Posterior vena cava (tissue), 2 donors: ENCODE data around the gene RNF123. TPM values are rescaled to one million over a fixed set of nuclear protein-coding genes. Genes with fewer than 3 reads are reported as not detected.
"Not testable (repeated sequence)": the region's sequence is repeated elsewhere in the genome, so short reads cannot be mapped to it uniquely, and the experiment has no call there.

Experiments used
- DNase-seq: peaks from one replicate; pipeline ENCODE4 v3.0.0-alpha.2; 2020; ENCODE audit warnings: low spot score
- intact Hi-C, 2 donors: fragments of 100-400 bp; cut with DNase I; formaldehyde crosslinking; loops; one replicate each; pipeline versions ENCODE4 v1.14.1 to v1.14.2; 2022 to 2023
- total RNA-seq, 2 donors: library from RNA; stranded (reverse); fragmentation: NEBNext Ultra II Directional; extraction: Animal tissue kit (Norgen Biotek cat#: 25700); gene quantifications; one replicate each; pipeline ENCODE4 v1.2.1, GENCODE V29; 2021
- donor health status: DM: yes; HTN: yes; CAD: no.
- donor health status: DM: yes; HTN: yes; CAD: no.

Gene RNF123
- total RNA-seq, 2 donors from 2014 or later = 28.3 to 29.5 TPM

DNA sequence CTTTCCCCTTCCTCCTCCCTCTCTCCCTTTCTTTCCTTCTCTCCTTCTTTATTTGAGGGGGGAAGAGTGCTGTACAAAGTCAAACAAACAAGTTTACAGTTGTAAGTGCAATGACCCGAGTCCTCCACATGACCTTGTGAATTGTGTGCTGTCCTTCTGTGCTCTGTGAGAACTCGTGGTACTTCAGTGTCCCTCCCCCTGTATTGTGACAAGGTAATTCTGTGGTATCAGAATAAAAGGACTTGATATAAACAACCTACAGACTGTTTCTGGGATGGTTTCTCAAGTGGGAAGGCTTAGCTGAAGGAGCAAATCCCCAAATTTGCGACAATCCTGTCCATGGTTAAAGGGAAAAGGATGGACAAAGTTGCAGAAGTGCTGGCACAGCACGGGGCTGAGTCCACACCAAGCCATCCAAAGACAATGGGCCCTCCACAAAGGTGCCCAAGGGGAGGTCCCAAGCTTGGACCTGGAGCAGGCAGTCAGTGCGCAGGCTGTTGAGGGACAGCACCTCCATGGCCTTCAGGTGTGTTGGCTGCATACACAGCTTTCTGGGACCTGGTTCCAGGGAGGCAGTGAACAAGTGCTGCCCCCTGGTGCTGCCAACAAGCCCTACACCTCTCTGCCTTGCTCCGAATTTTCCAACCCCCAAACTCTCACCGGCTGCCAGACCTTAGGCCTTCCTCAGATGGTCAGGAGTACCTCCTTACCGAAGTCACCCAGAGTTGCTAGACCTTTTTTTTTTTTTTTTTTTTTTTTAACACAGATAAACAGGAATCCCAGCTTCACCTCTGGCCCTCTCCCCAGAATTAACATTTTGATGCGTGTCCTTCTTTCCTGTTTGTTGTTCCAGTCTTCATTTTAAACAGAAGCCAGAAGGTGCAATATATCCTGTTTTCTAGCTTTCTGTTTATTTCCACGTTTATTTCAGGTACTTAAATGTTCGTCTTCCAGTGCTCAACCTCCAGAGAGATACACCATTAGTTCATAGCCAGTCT, 17.8 kb upstream of the RNF123 start:
- intact Hi-C loops = loop anchor here (2.0 to 5.0 kb wide), 2 partner anchors 131 to 134 kb away; no protein-coding TSS in a partner anchor
- DNase-seq = no peak

DNA sequence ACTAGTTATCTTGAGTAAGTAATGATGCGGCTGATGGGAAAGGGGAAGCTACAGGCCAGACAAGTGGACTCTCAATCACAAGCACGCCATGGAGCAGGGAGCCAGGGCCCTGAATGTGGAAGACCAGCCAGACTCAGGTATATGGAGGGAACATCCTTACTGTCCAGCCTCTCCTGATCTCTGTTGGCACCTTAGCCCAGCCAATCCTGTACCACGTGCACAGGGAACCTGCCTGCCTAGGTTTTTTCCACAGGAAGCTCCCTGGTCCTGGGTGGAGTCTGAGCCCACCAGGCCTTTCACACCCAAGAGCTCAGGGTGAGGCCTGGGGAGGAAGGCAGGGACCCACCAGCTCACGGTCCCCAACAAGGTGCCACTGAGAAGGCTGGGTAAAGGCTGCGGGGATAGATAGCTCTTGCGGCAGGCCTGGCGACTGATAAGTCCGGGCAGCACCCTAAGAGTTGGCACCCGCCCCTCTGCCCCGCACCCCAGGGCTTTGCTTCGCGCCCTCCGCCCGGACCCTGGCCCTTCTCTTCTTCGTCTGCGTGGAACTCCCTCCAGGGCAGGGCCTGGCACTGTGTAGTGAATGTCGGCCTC, 16.1 kb upstream of the RNF123 start:
- intact Hi-C loops = loop anchor here in 1 of 2 donors (5.0 kb wide), 1 partner anchor 136 kb away; no protein-coding TSS in a partner anchor
- DNase-seq = no peak

DNA sequence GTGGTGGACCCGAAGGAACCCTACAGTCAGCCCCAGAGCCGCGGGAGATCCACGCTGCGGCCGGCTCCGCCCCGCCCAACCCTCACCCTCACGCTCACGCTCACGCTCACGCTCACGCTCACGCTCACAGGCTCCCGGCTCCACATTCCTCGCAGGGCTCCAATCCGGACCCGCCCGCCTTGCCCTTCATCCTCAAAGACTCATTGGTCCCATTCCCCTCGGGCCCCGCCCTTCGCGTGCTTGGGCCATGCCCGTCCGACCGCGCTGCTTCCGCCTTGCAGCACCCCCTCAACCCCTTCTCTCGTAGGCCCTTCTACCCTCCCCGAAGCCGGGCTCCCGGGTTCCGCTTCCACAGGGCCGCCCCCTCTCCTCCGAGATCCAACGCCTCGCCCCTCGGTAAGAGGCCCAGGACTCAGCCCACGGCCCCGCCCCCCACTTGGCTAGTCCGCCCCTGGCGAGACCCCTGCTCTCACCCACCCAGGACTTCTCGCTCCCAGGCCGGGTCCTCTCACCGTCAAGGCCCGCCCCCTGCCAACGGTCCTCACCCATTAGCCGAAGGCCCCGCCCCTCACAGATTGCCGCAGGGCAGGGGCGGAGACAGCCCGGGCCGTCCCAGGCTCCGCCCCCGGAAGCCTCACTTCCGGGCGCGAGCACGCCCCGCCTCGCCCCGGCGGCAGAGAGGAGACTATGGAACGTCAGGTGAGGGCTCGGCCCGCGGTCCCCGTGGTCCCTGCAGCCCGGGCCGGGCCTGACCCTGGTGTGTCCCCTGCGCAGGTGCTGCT, 15.5 kb upstream of the RNF123 start, which contains the start of gene APEH:
APEH (plus strand) TSS at position 637 of the 782 bp plus-strand sequence; CDS start at position 688, 51 bp downstream.
- DNase-seq = peak; percentile 99
- intact Hi-C loops = loop anchor here in 1 of 2 donors (5.0 kb wide), 1 partner anchor 137 kb away; no protein-coding TSS in a partner anchor

DNA sequence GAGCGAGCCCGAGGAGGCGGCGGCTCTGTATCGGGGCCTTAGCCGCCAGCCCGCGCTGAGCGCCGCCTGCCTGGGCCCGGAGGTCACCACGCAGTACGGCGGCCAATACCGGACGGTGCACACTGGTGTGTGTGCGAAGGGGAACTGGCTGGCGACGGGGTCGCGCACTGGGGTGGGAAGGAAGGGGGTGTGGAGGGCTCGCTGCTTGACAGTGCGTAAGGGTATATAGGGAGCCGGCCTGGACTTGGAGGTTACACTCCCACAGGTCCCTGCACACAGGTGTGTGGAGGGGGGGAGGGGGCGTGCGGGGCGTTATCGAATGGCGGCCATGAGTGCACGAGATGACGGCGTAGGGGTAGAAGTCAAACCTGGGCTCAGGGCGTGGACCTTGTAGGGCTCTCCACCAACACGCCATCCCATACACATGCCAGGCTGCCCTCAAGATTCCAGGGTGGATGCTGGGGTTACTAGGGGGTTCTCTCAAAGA, 14.8 kb upstream of the RNF123 start:
- intact Hi-C loops = loop anchor here in 1 of 2 donors (5.0 kb wide), 1 partner anchor 137 kb away; no protein-coding TSS in a partner anchor
- DNase-seq = no peak

DNA sequence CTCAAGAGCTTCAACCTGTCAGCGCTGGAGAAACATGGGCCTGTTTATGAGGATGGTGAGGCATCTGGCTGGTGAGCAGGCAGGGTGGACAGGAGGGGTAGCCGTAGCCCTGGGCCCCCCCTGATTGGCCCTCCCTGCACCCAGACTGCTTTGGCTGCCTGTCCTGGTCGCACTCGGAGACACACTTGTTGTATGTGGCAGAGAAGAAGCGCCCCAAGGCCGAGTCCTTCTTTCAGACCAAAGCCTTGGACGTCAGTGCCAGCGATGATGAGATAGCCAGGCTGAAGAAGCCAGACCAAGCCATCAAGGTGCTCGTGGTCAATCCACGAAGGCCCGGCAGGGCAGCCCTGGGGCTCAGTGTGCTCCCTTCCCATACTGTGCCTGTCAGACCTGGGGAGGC, 13.4 kb upstream of the RNF123 start:
- intact Hi-C loops = no loop called here

DNA sequence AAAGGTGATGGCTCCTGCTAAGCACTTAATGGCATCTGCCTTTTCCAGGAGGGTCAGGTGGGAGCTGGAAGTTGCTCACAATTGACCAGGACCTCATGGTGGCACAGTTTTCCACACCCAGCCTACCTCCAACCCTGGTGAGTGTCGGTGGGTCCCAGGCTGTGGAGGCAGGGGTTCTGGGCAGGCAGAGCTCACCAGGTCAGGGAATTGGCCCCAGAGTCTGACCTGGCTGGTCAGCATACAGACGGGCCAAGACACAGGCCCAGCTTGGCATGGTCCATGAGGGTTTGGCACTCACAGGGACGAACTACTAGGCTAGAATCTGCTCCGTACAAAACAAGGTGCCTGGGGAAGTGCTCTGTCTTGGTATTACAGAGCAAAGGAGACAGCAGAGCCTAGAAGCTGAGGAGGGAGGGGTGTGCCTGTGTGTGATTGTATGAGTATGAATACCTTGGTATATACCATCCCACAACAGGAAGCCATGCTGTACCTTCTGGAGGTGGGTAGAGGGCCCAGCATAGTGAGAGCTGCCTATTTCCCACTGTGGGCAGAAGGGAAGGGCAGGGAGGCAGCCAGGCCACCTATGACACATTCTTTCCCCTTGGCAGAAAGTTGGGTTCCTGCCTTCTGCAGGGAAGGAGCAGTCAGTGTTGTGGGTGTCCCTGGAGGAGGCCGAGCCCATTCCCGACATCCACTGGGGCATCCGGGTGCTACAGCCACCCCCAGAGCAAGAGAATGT, 8.7 kb upstream of the RNF123 start:
- no peak for DNase-seq
- intact Hi-C loops = loop anchor here in 1 of 2 donors (5.0 kb wide), 1 partner anchor 138 kb away; no protein-coding TSS in a partner anchor

More for the DNA sequence above, 13.4 kb upstream of the RNF123 start:
- no peak for DNase-seq

DNA sequence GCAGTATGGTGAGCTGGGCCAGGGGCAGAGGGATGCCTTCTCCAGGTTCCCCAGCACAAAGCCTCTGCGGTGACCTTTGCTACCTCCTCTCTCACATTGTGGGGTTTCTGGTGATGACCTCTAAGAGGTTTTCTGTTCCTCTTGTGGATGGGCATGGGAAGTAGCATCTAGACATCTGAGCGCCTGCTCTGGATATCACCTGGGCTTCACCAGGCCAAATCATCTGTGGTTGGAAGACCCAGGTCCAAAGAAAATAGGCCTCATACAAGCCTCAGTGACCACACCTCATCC, 8.2 kb upstream of the RNF123 start:
- intact Hi-C loops = loop anchor here in 1 of 2 donors (5.0 kb wide), 1 partner anchor 139 kb away; no protein-coding TSS in a partner anchor
- DNase-seq = no peak

DNA sequence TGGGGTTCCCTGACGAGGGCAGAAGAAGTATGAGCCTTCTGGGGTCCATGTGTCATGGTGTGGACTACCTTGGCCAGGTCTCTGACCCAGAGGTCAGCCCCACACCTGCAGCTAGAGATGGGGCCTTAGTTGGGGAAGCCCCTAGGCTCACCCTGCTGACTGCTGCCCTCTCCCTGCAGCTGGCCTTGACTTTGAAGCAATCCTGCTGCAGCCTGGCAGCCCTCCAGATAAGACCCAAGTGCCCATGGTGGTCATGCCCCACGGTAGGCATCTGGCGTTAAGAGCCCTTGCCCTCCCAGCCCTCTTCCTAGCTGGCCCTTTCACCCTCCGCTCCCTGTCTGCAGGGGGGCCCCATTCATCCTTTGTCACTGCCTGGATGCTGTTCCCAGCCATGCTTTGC, 7.8 kb upstream of the RNF123 start:
- no peak for DNase-seq
- intact Hi-C loops = loop anchor here in 1 of 2 donors (5.0 kb wide), 1 partner anchor 139 kb away; no protein-coding TSS in a partner anchor

DNA sequence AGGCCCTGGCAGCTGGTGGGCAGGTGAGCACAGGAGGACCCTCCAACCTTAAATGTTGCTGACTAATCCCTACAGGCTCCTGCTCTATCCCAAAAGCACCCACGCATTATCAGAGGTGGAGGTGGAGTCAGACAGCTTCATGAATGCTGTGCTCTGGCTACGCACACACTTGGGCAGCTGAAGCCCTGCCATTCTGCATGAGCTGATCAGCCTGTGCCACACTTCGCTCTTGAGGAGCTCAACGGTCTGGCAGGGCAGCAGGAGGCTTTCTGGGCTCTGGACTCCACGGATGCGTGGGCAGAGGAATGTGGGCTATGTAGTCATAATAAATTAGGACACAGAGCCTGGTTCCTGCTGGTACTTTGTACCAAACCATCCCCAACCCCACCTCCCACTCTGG, 6.2 kb upstream of the RNF123 start:
- DNase-seq = no peak
- intact Hi-C loops = loop anchor here in 1 of 2 donors (5.0 kb wide), 1 partner anchor 141 kb away; no protein-coding TSS in a partner anchor

DNA sequence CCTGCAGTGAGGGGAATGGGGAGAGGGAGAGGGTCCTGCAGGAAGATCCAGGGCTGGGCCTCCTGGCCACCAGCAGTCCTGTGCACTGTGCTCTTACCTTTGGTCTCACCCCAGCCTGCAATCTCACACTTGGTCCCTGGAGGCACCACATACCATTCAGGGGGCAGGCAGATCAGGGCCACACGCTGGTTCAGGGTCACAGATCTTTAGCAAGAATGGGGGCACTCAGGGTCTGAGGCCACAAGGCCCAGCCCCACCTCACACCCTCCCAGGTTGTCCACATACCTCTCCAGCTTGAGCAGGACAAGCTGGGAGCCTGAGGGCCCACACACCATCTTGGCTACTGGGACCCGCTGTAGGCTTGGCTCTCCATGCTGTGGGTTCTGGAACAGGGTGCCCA, 4.9 kb upstream of the RNF123 start:
- DNase-seq = not testable (repeated sequence)
- intact Hi-C loops = loop anchor here in 1 of 2 donors (5.0 kb wide), 1 partner anchor 142 kb away; no protein-coding TSS in a partner anchor

DNA sequence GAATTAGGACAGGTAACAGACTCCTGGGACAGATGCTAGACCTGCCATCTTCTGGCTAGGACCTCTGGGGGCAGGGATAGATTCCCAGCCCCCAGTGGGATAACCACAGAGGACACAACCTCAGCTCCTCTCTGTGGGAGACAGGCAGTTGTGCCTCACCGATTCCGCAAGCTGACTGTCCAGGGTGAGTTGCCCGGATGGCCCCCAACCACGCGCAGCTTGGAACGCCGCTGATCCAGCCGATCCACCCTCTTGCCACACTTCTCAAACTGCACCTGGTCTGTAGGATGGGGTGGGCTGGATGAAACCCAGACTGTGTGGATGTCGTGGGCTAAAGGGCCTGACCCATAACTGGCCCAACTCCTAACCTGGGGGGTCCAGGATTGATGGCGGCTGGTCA, 4.3 kb upstream of the RNF123 start:
- DNase-seq, intact Hi-C loops: not testable (repeated sequence)

DNA sequence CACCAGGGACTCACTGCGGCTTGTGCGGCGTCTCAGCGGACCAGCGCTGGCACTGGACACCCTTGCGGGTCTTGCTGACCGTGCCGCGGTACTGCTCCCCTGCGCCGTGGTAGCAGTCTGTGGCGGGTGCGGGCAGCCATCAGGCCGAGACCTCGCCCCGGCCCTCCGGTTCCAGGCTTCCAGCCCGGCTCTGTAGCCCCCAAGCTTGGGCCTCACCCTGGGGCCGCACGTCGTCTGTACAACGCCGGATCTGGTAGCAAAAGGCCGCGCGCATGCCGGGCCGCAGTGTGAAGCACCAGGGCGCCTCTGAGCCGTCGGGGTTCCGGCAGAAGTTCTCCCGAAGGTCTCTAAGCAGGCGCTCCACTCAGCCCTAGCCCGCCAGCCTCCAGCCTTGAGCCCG, 3.5 kb upstream of the RNF123 start:
- intact Hi-C loops, DNase-seq: not testable (repeated sequence)

DNA sequence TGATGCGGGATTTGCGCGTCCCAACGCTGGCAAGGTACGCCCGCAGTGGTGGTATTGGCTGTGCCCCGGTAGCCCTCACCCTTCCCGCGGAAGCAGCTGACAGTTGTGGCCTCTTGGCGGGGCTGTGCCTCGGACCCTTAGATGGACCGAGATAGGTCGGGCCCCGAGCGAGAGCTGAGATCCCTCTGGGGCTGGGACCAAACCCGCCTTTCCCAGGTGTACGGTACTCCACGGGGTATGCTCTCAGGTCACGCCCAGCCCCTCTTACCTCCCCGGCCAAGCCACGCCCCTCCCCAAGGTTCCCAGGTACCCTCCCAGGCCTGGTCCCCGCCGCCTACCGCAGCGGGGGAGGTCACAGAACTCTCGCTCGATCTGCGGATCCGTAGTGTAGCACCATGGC, 3.0 kb upstream of the RNF123 start:
- intact Hi-C loops, DNase-seq: not testable (repeated sequence)

DNA sequence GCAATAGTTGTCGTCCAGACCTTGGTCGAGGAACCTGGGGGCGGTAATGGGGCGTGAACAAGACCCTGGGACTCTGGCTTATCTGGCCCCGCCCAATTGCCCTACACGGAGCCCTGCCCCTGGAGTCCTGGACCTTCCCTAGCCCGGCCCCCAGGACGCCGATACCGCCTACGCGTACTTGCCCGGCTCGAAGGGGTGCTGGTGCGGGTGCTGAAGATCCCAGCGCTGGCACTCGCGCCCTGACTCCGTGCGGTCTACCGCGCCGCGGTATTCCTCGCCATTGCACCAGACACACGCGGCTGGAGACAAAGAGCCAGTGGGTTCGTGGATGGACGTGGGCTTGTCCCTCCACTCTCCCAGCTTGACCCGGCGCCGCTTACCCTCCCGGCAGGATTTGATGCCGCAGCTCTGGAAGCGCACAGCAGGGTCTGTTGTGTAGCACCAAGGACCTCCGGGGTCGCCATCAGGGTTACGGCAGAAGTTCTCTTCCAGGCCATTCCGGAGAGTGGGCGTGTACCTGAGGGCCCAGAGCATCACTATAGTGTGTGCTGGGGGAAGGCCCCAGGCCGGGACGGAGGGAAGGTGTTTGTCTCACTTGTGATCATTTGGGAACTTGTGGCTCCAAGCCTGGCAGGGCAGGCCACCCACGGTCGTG, 2.5 kb upstream of the RNF123 start:
- intact Hi-C loops, DNase-seq: not testable (repeated sequence)

DNA sequence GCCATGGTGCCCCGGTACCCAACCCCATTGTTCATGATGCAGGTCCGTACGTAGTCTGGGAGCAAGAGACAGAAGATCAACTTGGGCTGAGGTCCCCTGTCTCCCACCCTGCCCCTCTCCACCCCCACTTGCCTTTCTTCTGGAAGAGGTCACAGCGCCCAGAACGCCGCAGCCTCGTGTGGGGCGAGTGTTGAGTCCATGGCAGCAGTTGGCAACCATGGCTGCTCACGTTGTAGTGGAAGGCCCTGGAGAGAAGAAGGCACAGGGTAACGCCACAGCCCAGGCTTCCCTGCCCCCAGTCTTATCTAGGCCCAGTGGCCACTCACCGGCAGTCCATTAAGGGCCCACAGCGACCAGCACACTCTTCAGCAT, 1.9 kb upstream of the RNF123 start:
- DNase-seq, intact Hi-C loops: not testable (repeated sequence)

DNA sequence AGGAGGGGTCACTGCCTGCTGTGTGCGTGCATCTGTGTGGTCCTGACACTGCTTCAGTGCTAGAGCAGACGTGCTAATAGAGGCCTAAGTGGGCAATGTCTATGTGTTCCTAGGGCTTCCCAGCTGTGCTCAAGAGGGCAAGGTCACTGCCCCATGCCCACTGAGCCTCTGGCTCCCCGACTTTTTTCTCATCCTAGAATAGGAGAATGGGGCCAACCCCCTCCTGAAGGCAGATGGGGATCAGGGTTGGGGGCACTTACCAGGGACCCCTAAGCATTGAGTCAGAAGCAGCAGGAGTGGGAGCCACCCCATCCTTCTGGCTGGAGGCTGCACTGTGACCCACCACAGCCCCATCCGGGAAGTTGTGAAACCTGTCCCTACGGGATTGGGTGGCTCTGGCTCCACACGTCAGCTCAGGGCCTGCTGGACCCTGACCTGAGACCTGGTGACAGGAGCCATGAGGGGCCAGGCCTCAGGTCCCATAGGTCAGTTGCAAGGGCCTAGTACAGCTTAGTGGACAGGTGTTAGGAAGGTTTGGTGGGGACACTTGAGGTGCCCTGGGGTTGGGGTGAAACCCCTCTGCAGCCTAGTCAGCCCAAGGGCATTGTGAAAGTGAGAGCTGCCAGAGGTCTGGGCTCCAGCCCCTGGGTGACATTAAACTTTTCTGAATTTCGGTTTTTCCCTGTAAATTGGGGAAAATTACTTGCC, 865 bp upstream of the RNF123 start:
- intact Hi-C loops, DNase-seq: not testable (repeated sequence)
